Fibroblast of lung (primary cell): Measurements from ENCODE around the gene ARPC5. TPM values are rescaled to one million over a fixed set of nuclear protein-coding genes. Genes with fewer than 3 reads are reported as not detected.
A peak's percentile ranks its signal among the peaks of the same experiment; 100 is the strongest.

Source experiments
- DNase-seq, 2 donors: peaks; one replicate each; pipeline versions ENCODE4 v3.0.0 to v3.0.0-alpha.2; 2010; ENCODE audit warnings: low read depth in 2 of 2
- H2AFZ ChIP-seq: 2 replicates; pipeline ENCODE4 v1.5.1; 2012; ENCODE audit warnings: low read length, control low read depth, inconsistent platforms
- H3K27ac ChIP-seq: 2 replicates; pipeline ENCODE4 v1.5.1; 2011; ENCODE audit warnings: low read length, control low read depth; ENCODE audit not compliant: insufficient read depth
- H3K27me3 ChIP-seq: 2 replicates; pipeline ENCODE4 v1.5.1; 2011; ENCODE audit warnings: mild to moderate bottlenecking, low read length; ENCODE audit not compliant: control insufficient read depth, insufficient read depth
- H3K36me3 ChIP-seq: 2 replicates; pipeline ENCODE4 v1.5.1; 2011; ENCODE audit warnings: low read length; ENCODE audit not compliant: control insufficient read depth, insufficient read depth
- H3K4me1 ChIP-seq: 2 replicates; pipeline ENCODE4 v1.5.1; 2011; ENCODE audit warnings: low read length; ENCODE audit not compliant: control insufficient read depth, insufficient read depth; ENCODE audit errors: extremely low read depth
- H3K4me2 ChIP-seq: 2 replicates; pipeline ENCODE4 v1.5.1; 2011; ENCODE audit warnings: low read length, control low read depth; ENCODE audit not compliant: insufficient read depth; ENCODE audit errors: extremely low read depth
- H3K4me3 ChIP-seq, 4 experiments: fragments of 200-600 bp in 1 of 4; sonication (generic) in 1 of 4; replicated peaks in 1 of 4; 2 replicates each; pipeline ENCODE4 v1.5.1; 2011 to 2016; ENCODE audit warnings: low read length in 4 of 4, low read depth in 3 of 4, mild to moderate bottlenecking in 3 of 4, control low read depth in 2 of 4, inconsistent platforms in 1 of 4, mixed read lengths in 1 of 4; ENCODE audit not compliant: insufficient read depth in 1 of 4; ENCODE audit errors: control extremely low read depth in 1 of 4
- H3K79me2 ChIP-seq: 2 replicates; pipeline ENCODE4 v1.5.1; 2012; ENCODE audit warnings: mild to moderate bottlenecking, low read length, inconsistent platforms; ENCODE audit not compliant: control insufficient read depth, insufficient read depth
- H3K9ac ChIP-seq: 2 replicates; pipeline ENCODE4 v1.5.1; 2011; ENCODE audit warnings: mild to moderate bottlenecking, low read length, control low read depth; ENCODE audit not compliant: insufficient read depth
- H3K9me3 ChIP-seq: 2 replicates; pipeline ENCODE4 v1.5.1; 2012; ENCODE audit warnings: low read depth, low read length; ENCODE audit not compliant: control insufficient read depth, insufficient read depth
- H4K20me1 ChIP-seq: 2 replicates; pipeline ENCODE4 v1.5.1; 2011; ENCODE audit warnings: low read length; ENCODE audit not compliant: control insufficient read depth, insufficient read depth; ENCODE audit errors: extremely low read depth
- CTCF ChIP-seq, 2 donors: IDR thresholded peaks in 1 of 2; conservative IDR thresholded peaks in 1 of 2; 1 replicate in 1 of 2; 2 replicates in 1 of 2; pipeline ENCODE4 v1.5.1; 2011 to 2012; ENCODE audit warnings: low read length in 2 of 2, control low read depth in 1 of 2, inconsistent platforms in 1 of 2, low read depth in 1 of 2, mild to moderate bottlenecking in 1 of 2
- EZH2 ChIP-seq: IDR thresholded peaks from 2 replicates; pipeline ENCODE4 v1.5.1; 2012; ENCODE audit warnings: low read length, control low read depth, mild to moderate bottlenecking; ENCODE audit errors: missing control alignments
- polyA plus RNA-seq, 2 donors: library from polyadenylated mRNA; depleted of rRNA in 1 of 2; stranded (reverse) in 1 of 2; unstranded in 1 of 2; fragments of >200 nt; gene quantifications; 2 replicates each; pipeline ENCODE4 v1.2.1, GENCODE V29; 2011 to 2012; ENCODE audit warnings: missing spikeins in 1 of 2
- total RNA-seq: library from RNA; depleted of rRNA; stranded (reverse); fragments of >200 nt; gene quantifications from 2 replicates; pipeline ENCODE4 v1.2.1, GENCODE V29; 2014

The ARPC5 gene
- total and polyA plus RNA-seq, 2 donors (not counting 1 experiment from before 2014, with no cell fraction given): 142 to 350 TPM

- TF ChIP-seq CTCF (conservative IDR thresholded peaks at IDR 0.05 in 1 of 2, IDR thresholded peaks at IDR 0.05 in 1 of 2; ENCODE audit: low read depth in 1 of 2, low read length in 2 of 2) (no peak), EZH2 (no peak)
- no peak overlapping the region for H3K4me2 ChIP-seq
- H3K9ac ChIP-seq: no peak overlapping the region
- no peaks in the 10 kb centered on the region for H3K36me3 ChIP-seq
- no peaks in the 10 kb centered on the region for H3K9me3 ChIP-seq
- H3K4me3 ChIP-seq: no peak overlapping the region
- H2AFZ ChIP-seq: no peak overlapping the region
- peaks cover 12% of the 10 kb centered on the region for H3K4me1 ChIP-seq
- H3K27ac ChIP-seq: no peak overlapping the region
- DNase-seq: no peak
- no peaks in the 10 kb centered on the region for H3K79me2 ChIP-seq
- no peaks in the 10 kb centered on the region for H4K20me1 ChIP-seq
- no peaks in the 10 kb centered on the region for H3K27me3 ChIP-seq
Observed at GRCh38 chr1:183604815-183605214, 30.8 kb downstream of the ARPC5 start.

GRCh38 chr1:183604038-183604808, 31.4 kb downstream of the ARPC5 start:
- H3K79me2 ChIP-seq: no peaks in the 10 kb centered on the region
- H3K27ac ChIP-seq: no peak overlapping the region
- H3K9me3 ChIP-seq: no peaks in the 10 kb centered on the region
- H3K27me3 ChIP-seq: no peaks in the 10 kb centered on the region
- no peaks in the 10 kb centered on the region for H3K36me3 ChIP-seq
- no peak overlapping the region for H3K9ac ChIP-seq
- TF ChIP-seq EZH2 (no peak), CTCF (conservative IDR thresholded peaks at IDR 0.05 in 1 of 2, IDR thresholded peaks at IDR 0.05 in 1 of 2; ENCODE audit: low read depth in 1 of 2, low read length in 2 of 2) (no peak)
- peaks cover 12% of the 10 kb centered on the region for H3K4me1 ChIP-seq
- no peaks in the 10 kb centered on the region for H4K20me1 ChIP-seq
- H3K4me2 ChIP-seq: no peak overlapping the region
- H3K4me3 ChIP-seq: no peak overlapping the region
- H2AFZ ChIP-seq: no peak overlapping the region
- peak; percentile 78 to 98 for DNase-seq

- TF ChIP-seq CTCF (conservative IDR thresholded peaks at IDR 0.05 in 1 of 2, IDR thresholded peaks at IDR 0.05 in 1 of 2; ENCODE audit: low read depth in 1 of 2, low read length in 2 of 2) (no peak), EZH2 (no peak)
- peaks cover 5% of the 10 kb centered on the region for H3K4me1 ChIP-seq
Observed at GRCh38 chr1:183602510-183602909, 33.1 kb downstream of the ARPC5 start.

More at GRCh38 chr1:183602510-183602909, 33.1 kb downstream of the ARPC5 start:
- Histone ChIP-seq H3K9ac (no peak overlapping the region), H3K36me3 (no peaks in the 10 kb centered on the region), H3K4me2 (no peak overlapping the region), H4K20me1 (no peaks in the 10 kb centered on the region), H2AFZ (no peak overlapping the region), H3K79me2 (no peaks in the 10 kb centered on the region), H3K4me3 (no peak overlapping the region), H3K9me3 (no peaks in the 10 kb centered on the region), H3K27ac (no peak overlapping the region), H3K27me3 (no peaks in the 10 kb centered on the region)
- no peak for DNase-seq
